Right lobe of liver (tissue), 4 donors: ENCODE data around the gene DCX.

Experiments
- POLR2A ChIP-seq: fragments of 450-650 bp; IDR thresholded peaks from one replicate; pipeline ENCODE4 v1.6.1; 2017; ENCODE audit warnings: antibody characterized with exemption, mild to moderate bottlenecking
- TF ChIP-seq, protein P1 (sequence below), 4 donors: fragments of 200-600 bp in 3 of 4; fragments of 450-650 bp in 1 of 4; IDR thresholded peaks; one replicate each; pipeline versions ENCODE4 v1.5.1 to v1.8.0; 2016 to 2022; ENCODE audit warnings: antibody characterized with exemption in 4 of 4, mild to moderate bottlenecking in 2 of 4
- donor health status: DM: no; HTN: no; CAD: no.
- donor health status: DM: no; HTN: no; CAD: no.
- donor health status: DM: no; HTN: yes; CAD: no.

- TF ChIP-seq, protein P1, sequence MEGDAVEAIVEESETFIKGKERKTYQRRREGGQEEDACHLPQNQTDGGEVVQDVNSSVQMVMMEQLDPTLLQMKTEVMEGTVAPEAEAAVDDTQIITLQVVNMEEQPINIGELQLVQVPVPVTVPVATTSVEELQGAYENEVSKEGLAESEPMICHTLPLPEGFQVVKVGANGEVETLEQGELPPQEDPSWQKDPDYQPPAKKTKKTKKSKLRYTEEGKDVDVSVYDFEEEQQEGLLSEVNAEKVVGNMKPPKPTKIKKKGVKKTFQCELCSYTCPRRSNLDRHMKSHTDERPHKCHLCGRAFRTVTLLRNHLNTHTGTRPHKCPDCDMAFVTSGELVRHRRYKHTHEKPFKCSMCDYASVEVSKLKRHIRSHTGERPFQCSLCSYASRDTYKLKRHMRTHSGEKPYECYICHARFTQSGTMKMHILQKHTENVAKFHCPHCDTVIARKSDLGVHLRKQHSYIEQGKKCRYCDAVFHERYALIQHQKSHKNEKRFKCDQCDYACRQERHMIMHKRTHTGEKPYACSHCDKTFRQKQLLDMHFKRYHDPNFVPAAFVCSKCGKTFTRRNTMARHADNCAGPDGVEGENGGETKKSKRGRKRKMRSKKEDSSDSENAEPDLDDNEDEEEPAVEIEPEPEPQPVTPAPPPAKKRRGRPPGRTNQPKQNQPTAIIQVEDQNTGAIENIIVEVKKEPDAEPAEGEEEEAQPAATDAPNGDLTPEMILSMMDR (IDR thresholded peaks at IDR 0.05) = no peak
- no peak for TF ChIP-seq POLR2A
Measured at GRCh38 chrX:111309083-111309482, 102.9 kb downstream of the DCX start.
